ENCODE data around the gene DMXL1.

DNA sequence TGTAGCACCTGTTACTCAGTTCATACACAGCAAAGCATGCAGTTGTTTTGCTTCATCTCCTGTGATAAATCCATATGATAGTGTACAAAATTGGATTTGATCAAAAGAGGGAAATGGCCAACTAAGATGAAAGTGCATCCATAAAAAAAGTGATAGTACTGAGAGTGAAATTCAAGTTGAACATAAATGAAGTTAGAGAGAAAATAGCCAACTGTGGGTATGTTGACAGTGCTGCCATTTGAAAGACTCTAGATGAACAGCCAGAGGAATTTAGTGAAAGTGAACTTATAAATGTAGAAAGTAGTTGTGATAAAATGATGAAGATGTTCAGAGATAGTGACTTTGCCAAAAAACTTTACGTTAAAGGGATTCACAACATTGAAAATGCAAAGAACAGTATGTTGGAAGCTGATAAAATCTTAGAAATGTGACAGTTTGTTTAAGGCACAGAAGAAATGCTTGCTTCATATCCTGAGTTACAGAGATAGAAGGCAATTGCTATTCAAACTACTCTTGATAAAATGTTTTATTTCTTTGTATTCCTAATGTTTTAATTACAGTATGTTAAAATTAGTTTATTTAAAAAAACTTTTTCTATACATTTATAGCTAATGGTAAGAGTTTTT is 119.7 kb downstream of the DMXL1 start:
- TF ChIP-seq, protein P1, sequence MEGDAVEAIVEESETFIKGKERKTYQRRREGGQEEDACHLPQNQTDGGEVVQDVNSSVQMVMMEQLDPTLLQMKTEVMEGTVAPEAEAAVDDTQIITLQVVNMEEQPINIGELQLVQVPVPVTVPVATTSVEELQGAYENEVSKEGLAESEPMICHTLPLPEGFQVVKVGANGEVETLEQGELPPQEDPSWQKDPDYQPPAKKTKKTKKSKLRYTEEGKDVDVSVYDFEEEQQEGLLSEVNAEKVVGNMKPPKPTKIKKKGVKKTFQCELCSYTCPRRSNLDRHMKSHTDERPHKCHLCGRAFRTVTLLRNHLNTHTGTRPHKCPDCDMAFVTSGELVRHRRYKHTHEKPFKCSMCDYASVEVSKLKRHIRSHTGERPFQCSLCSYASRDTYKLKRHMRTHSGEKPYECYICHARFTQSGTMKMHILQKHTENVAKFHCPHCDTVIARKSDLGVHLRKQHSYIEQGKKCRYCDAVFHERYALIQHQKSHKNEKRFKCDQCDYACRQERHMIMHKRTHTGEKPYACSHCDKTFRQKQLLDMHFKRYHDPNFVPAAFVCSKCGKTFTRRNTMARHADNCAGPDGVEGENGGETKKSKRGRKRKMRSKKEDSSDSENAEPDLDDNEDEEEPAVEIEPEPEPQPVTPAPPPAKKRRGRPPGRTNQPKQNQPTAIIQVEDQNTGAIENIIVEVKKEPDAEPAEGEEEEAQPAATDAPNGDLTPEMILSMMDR (IDR thresholded peaks at IDR 0.05) = no peak
- no peak for TF ChIP-seq CHD2 (IDR thresholded peaks at IDR 0.05; ENCODE audit: low read length, partially characterized antibody)
- TF ChIP-seq, protein P2, sequence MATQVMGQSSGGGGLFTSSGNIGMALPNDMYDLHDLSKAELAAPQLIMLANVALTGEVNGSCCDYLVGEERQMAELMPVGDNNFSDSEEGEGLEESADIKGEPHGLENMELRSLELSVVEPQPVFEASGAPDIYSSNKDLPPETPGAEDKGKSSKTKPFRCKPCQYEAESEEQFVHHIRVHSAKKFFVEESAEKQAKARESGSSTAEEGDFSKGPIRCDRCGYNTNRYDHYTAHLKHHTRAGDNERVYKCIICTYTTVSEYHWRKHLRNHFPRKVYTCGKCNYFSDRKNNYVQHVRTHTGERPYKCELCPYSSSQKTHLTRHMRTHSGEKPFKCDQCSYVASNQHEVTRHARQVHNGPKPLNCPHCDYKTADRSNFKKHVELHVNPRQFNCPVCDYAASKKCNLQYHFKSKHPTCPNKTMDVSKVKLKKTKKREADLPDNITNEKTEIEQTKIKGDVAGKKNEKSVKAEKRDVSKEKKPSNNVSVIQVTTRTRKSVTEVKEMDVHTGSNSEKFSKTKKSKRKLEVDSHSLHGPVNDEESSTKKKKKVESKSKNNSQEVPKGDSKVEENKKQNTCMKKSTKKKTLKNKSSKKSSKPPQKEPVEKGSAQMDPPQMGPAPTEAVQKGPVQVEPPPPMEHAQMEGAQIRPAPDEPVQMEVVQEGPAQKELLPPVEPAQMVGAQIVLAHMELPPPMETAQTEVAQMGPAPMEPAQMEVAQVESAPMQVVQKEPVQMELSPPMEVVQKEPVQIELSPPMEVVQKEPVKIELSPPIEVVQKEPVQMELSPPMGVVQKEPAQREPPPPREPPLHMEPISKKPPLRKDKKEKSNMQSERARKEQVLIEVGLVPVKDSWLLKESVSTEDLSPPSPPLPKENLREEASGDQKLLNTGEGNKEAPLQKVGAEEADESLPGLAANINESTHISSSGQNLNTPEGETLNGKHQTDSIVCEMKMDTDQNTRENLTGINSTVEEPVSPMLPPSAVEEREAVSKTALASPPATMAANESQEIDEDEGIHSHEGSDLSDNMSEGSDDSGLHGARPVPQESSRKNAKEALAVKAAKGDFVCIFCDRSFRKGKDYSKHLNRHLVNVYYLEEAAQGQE (IDR thresholded peaks at IDR 0.05; ENCODE audit: low read depth, low read length) = no peak
- no peak for TF ChIP-seq YY1 (IDR thresholded peaks at IDR 0.05; ENCODE audit: low read depth)
- no peak for TF ChIP-seq RFX5 (IDR thresholded peaks at IDR 0.05; ENCODE audit: low read length)
- no peak for TF ChIP-seq EP300 (IDR thresholded peaks at IDR 0.05; ENCODE audit: borderline replicate concordance in 1 of 2, low read depth in 1 of 2, low read length in 1 of 2)
- TF ChIP-seq, protein P3, sequence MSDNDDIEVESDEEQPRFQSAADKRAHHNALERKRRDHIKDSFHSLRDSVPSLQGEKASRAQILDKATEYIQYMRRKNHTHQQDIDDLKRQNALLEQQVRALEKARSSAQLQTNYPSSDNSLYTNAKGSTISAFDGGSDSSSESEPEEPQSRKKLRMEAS (IDR thresholded peaks at IDR 0.05; ENCODE audit: low read depth) = no peak
- TF ChIP-seq, protein P4, sequence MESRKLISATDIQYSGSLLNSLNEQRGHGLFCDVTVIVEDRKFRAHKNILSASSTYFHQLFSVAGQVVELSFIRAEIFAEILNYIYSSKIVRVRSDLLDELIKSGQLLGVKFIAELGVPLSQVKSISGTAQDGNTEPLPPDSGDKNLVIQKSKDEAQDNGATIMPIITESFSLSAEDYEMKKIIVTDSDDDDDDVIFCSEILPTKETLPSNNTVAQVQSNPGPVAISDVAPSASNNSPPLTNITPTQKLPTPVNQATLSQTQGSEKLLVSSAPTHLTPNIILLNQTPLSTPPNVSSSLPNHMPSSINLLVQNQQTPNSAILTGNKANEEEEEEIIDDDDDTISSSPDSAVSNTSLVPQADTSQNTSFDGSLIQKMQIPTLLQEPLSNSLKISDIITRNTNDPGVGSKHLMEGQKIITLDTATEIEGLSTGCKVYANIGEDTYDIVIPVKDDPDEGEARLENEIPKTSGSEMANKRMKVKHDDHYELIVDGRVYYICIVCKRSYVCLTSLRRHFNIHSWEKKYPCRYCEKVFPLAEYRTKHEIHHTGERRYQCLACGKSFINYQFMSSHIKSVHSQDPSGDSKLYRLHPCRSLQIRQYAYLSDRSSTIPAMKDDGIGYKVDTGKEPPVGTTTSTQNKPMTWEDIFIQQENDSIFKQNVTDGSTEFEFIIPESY (IDR thresholded peaks at IDR 0.05; ENCODE audit: borderline replicate concordance, low read depth) = no peak
- TF ChIP-seq RCOR1 (IDR thresholded peaks at IDR 0.05; ENCODE audit: low read length) = no peak
